ENCODE results near the gene NEBL. TPM values are rescaled to one million over a fixed set of nuclear protein-coding genes. Genes with fewer than 3 reads are reported as not detected.
A peak's percentile ranks its signal among the peaks of the same experiment; 100 is the strongest.

The NEBL gene
- total and polyA plus RNA-seq, 2 of the 4 experiments (the other 2 are of a cell fraction), result under 0.01 TPM

DNA sequence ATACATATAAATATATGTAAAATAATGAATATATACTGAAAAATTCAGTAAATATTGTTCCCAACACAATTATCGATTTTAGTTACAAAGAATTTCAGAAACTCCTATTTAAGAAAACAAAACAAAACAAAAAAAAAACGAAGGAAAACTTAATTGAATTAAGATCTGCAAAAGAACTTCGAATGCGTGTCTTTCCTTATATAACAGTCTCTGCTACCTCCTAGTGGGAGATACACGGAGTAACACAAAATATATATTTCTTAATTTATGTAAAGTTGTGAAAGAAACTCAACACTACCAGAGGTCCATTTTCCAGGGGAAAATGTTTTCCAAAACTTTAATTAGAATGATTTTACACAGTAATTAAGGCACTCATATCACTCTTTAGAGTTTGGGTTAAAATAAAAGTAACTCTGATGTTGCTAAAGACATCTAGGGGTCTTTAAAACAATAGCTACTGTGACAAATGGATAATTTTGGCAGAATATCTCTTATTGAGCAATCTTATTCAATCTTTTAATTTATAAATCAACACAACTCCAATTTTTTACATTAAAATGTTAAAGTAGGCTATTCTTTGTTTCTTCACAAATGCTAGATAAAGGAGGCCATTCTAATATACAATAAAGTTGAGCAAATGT, 41.6 kb downstream of the NEBL start:
- no peaks in the 10 kb centered on the region for H3K4me1 ChIP-seq (ENCODE audit: control insufficient read depth, insufficient read depth, low read length)
- H2BK15ac ChIP-seq (ENCODE audit: low read depth, low read length), result no peak overlapping the region
- H3K36me3 ChIP-seq (ENCODE audit: control insufficient read depth, insufficient read depth, low read length), result no peaks in the 10 kb centered on the region
- in situ Hi-C loops (cut with MboI; ENCODE audit: low sequenced_read_pairs), result no loop called here
- H4K5ac ChIP-seq (ENCODE audit: low read depth, low read length), result no peak overlapping the region
- intact Hi-C loops (cut with micrococcal nuclease), result loop anchor here (2.0 to 10.0 kb wide), 5 partner anchors 741 to 1443 kb away; no protein-coding TSS in a partner anchor
- H3K27me3 ChIP-seq (ENCODE audit: control insufficient read depth, insufficient read depth, low read length), result no peaks in the 10 kb centered on the region
- H3K9me1 ChIP-seq (ENCODE audit: insufficient read depth, low read length), result no peaks in the 10 kb centered on the region
- dilution Hi-C loops (cut with HindIII; ENCODE audit: low sequenced_read_pairs, unreplicated experiment), result no loop called here
- no peak overlapping the region for H3K56ac ChIP-seq (ENCODE audit: extremely low read depth, insufficient read depth, low read length)
- no peak overlapping the region for H3K27ac ChIP-seq (ENCODE audit: insufficient read depth, low read length)
- no peaks in the 10 kb centered on the region for H3K9me3 ChIP-seq (ENCODE audit: control insufficient read depth, insufficient read depth, low read length)
- no peak overlapping the region for H2BK5ac ChIP-seq (ENCODE audit: low read depth, low read length, poor library complexity, severe bottlenecking)
- CTCF ChIA-PET, result interaction anchor here (0.6 kb wide), 1 partner anchor 1475 kb away, joined by 7 read pairs; no protein-coding TSS in a partner anchor
- H3K4me2 ChIP-seq (ENCODE audit: low read depth, low read length), result no peak overlapping the region
- BruUV-seq (replicated peaks), result no TSS peak
- DNase-seq, result peak; percentile 35
- no peak overlapping the region for H3K18ac ChIP-seq (ENCODE audit: low read depth, low read length)
- POLR2A ChIA-PET (ENCODE audit: unreplicated experiment), result interaction anchor here (0.7 kb wide), 1 partner anchor 26 kb away, joined by 10 read pairs; no protein-coding TSS in a partner anchor
- no peak overlapping the region for H2BK20ac ChIP-seq (ENCODE audit: low read depth, low read length)
- no peak overlapping the region for H2AK5ac ChIP-seq (ENCODE audit: low read depth, low read length)
- H3K4ac ChIP-seq (ENCODE audit: low read depth, low read length), result no peak overlapping the region
- H4K91ac ChIP-seq (ENCODE audit: insufficient read depth, low read depth, low read length), result no peak overlapping the region
- no peaks in the 10 kb centered on the region for H3K79me1 ChIP-seq (ENCODE audit: low read depth in 1 of 2, low read length in 2 of 2)
- no peak overlapping the region for H3K23ac ChIP-seq (ENCODE audit: low read depth, low read length)
- ATAC-seq (ENCODE audit: low read depth), result no peak; the same call in 1 of the 2 replicates
- TF ChIP-seq MAZ (IDR thresholded peaks at IDR 0.05; ENCODE audit: borderline replicate concordance, low read depth, low read length), result no peak
- TF ChIP-seq POLR2A (IDR thresholded peaks at IDR 0.05; ENCODE audit: low read depth, low read length), result no peak
- TF ChIP-seq, protein P1, sequence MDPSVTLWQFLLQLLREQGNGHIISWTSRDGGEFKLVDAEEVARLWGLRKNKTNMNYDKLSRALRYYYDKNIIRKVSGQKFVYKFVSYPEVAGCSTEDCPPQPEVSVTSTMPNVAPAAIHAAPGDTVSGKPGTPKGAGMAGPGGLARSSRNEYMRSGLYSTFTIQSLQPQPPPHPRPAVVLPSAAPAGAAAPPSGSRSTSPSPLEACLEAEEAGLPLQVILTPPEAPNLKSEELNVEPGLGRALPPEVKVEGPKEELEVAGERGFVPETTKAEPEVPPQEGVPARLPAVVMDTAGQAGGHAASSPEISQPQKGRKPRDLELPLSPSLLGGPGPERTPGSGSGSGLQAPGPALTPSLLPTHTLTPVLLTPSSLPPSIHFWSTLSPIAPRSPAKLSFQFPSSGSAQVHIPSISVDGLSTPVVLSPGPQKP (IDR thresholded peaks at IDR 0.05; ENCODE audit: borderline replicate concordance, low read depth, low read length), result no peak
- TF ChIP-seq FOS (IDR thresholded peaks at IDR 0.05; ENCODE audit: low read depth, low read length), result no peak
- TF ChIP-seq RFX5 (IDR thresholded peaks at IDR 0.05; ENCODE audit: low read depth, low read length), result no peak
- TF ChIP-seq, protein P2, sequence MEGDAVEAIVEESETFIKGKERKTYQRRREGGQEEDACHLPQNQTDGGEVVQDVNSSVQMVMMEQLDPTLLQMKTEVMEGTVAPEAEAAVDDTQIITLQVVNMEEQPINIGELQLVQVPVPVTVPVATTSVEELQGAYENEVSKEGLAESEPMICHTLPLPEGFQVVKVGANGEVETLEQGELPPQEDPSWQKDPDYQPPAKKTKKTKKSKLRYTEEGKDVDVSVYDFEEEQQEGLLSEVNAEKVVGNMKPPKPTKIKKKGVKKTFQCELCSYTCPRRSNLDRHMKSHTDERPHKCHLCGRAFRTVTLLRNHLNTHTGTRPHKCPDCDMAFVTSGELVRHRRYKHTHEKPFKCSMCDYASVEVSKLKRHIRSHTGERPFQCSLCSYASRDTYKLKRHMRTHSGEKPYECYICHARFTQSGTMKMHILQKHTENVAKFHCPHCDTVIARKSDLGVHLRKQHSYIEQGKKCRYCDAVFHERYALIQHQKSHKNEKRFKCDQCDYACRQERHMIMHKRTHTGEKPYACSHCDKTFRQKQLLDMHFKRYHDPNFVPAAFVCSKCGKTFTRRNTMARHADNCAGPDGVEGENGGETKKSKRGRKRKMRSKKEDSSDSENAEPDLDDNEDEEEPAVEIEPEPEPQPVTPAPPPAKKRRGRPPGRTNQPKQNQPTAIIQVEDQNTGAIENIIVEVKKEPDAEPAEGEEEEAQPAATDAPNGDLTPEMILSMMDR (conservative IDR thresholded peaks at IDR 0.05; ENCODE audit: low read depth, low read length), result peak; percentile 54
- TF ChIP-seq CEBPB (IDR thresholded peaks at IDR 0.05; ENCODE audit: low read depth, low read length), result no peak
- TF ChIP-seq MAFK (IDR thresholded peaks at IDR 0.05; ENCODE audit: low read depth, low read length), result no peak
- no peak for TF ChIP-seq CHD1 (IDR thresholded peaks at IDR 0.05; ENCODE audit: low read depth, low read length)
- no peak for TF ChIP-seq MXI1 (IDR thresholded peaks at IDR 0.05; ENCODE audit: borderline replicate concordance, low read depth, low read length)
- TF ChIP-seq RCOR1 (IDR thresholded peaks at IDR 0.05; ENCODE audit: insufficient replicate concordance, low read length), result no peak
- TF ChIP-seq SMC3 (IDR thresholded peaks at IDR 0.05; ENCODE audit: low read depth, low read length), result peak; percentile 44; the same call in 1 of the 2 replicates
- TF ChIP-seq RAD21 (IDR thresholded peaks at IDR 0.05; ENCODE audit: low read length), result peak; percentile 63
- no peak for TF ChIP-seq NFE2L2 (IDR thresholded peaks at IDR 0.05; ENCODE audit: low read depth, low read length)
- TF ChIP-seq, protein P3, sequence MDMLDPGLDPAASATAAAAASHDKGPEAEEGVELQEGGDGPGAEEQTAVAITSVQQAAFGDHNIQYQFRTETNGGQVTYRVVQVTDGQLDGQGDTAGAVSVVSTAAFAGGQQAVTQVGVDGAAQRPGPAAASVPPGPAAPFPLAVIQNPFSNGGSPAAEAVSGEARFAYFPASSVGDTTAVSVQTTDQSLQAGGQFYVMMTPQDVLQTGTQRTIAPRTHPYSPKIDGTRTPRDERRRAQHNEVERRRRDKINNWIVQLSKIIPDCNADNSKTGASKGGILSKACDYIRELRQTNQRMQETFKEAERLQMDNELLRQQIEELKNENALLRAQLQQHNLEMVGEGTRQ (IDR thresholded peaks at IDR 0.05; ENCODE audit: low read depth, low read length), result no peak
- TF ChIP-seq BHLHE40 (IDR thresholded peaks at IDR 0.05; ENCODE audit: low read depth, low read length), result no peak
- no peak overlapping the region for H2AFZ ChIP-seq (replicated peaks; ENCODE audit: low read length, poor library complexity)
- WGBS, 2 experiments (ENCODE audit: extremely low coverage in 2 of 2, insufficient read length in 1 of 2), result no CpG with 5 or more reads among the region's 5 CpGs
- no peak overlapping the region for H2BK120ac ChIP-seq (ENCODE audit: low read depth, low read length)
- no peak overlapping the region for H4K8ac ChIP-seq (ENCODE audit: low read depth in 2 of 2, low read length in 2 of 2)
- H3K4me3 ChIP-seq (ENCODE audit: insufficient read depth, low read depth, low read length), result no peak overlapping the region
- no peaks in the 10 kb centered on the region for H4K20me1 ChIP-seq (ENCODE audit: insufficient read depth, low read length)
- no peak overlapping the region for H3K14ac ChIP-seq (replicated peaks; ENCODE audit: low read depth, low read length)
- no peak overlapping the region for H2AK9ac ChIP-seq (replicated peaks; ENCODE audit: low read depth, low read length, poor library complexity)
- no peak overlapping the region for H3K9ac ChIP-seq (ENCODE audit: low read depth, low read length)

Data from IMR-90 (cell line).